Right lobe of liver (tissue), 6 donors: ENCODE results near the gene CAPN13. TPM values are rescaled to one million over a fixed set of nuclear protein-coding genes. Genes with fewer than 3 reads are reported as not detected.

Source experiments
- ATAC-seq, 4 donors: fragments of 200-7000 bp; cut with Tn5 transposase; one replicate each; pipeline ENCODE4 v1.9.1; 2020; ENCODE audit warnings: mild to moderate bottlenecking in 4 of 4, moderate library complexity in 4 of 4
- DNase-seq, 3 donors: peaks; one replicate each; pipeline ENCODE4 v3.0.0-alpha.2; 2020
- H3K27ac ChIP-seq, 3 donors: fragments of 200-600 bp; one replicate each; pipeline ENCODE4 v1.8.0; 2022
- H3K27me3 ChIP-seq, 2 donors: fragments of 200-600 bp; one replicate each; pipeline ENCODE4 v1.8.0; 2022
- H3K36me3 ChIP-seq, 4 donors: fragments of 200-600 bp; sonication (generic) in 1 of 4; one replicate each; pipeline versions ENCODE4 v1.5.1 to v1.8.0; 2017 to 2022; ENCODE audit warnings: control low read depth in 1 of 4
- H3K4me1 ChIP-seq, 4 donors: fragments of 200-600 bp; sonication (generic) in 1 of 4; one replicate each; pipeline versions ENCODE4 v1.5.1 to v1.8.0; 2017 to 2022; ENCODE audit warnings: control low read depth in 1 of 4
- H3K4me3 ChIP-seq, 3 donors: fragments of 200-600 bp; one replicate each; pipeline ENCODE4 v1.8.0; 2022
- H3K9me3 ChIP-seq, 4 donors: fragments of 200-600 bp; sonication (generic) in 1 of 4; one replicate each; pipeline versions ENCODE4 v1.5.1 to v1.8.0; 2017 to 2022; ENCODE audit warnings: control low read depth in 1 of 4
- POLR2A ChIP-seq: fragments of 450-650 bp; IDR thresholded peaks from one replicate; pipeline ENCODE4 v1.6.1; 2017; ENCODE audit warnings: antibody characterized with exemption, mild to moderate bottlenecking
- WGBS: methylation state at CpG from one replicate; pipeline ENCODE4 v1.1.6; 2018; ENCODE audit warnings: low coverage, low lambda C conversion rate; ENCODE audit not compliant: insufficient coverage; ENCODE audit errors: missing lambda C conversion rate; 5-methylcytosine and 5-hydroxymethylcytosine counted together
- intact Hi-C, 2 donors: fragments of 100-400 bp; cut with DNase I; formaldehyde crosslinking; loops; one replicate each; pipeline versions ENCODE4 v1.11.2 to v1.14.1; 2022
- total RNA-seq, 6 experiments: library from RNA; depleted of rRNA in 2 of 6; stranded (reverse); fragments of >200 nt in 2 of 6; fragmentation: NEBNext Ultra II Directional in 3 of 6; extraction: Animal tissue kit (Norgen Biotek cat#: 25700) in 3 of 6; gene quantifications; one replicate each; pipeline versions ENCODE4 v1.1.0 to v1.2.4, GENCODE V29; 2016 to 2023
- TF ChIP-seq, protein P1 (sequence below), 4 donors: fragments of 200-600 bp in 3 of 4; fragments of 450-650 bp in 1 of 4; IDR thresholded peaks; one replicate each; pipeline versions ENCODE4 v1.5.1 to v1.8.0; 2016 to 2022; ENCODE audit warnings: antibody characterized with exemption in 4 of 4, mild to moderate bottlenecking in 2 of 4
- donor health status: DM: no; HTN: yes; CAD: no.
- donor health status: DM: no; HTN: no; CAD: no.
- donor health status: DM: no; HTN: no; CAD: no.
- donor health status: DM: no; HTN: yes; CAD: no.
- donor health status: DM: no; HTN: yes; CAD: no.

The CAPN13 gene
- total RNA-seq, 6 experiments from 2014 or later: 0.09 to 3.8 (median 1.00) TPM; not detected in 2

DNA sequence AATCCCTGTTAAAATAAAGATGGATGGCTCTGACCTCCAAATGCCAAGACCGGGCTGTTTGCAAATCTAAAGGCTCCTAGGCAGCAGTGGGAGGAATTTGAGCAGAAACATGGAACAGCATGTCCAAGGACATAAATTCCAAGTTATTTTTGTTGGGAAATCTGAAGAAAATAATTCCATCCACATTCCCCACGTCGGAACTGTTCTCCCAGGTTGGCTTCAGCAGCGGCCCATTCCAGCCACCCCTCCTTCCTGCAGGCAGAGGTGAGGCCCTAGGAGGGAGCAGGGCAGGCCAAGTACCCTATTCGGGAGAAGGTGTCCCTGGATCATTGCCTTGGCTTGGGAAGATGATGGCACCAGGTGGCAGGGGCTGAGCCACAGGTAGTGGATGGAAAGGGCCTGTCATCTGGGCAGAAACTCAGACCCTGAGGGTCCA, 117.1 kb downstream of the CAPN13 start:
- no peak overlapping the region for H3K27ac ChIP-seq
- 67% methylated on average over 4 of the region's 5 CpGs for WGBS

GRCh38 chr2:30689496-30690125, 117.6 kb downstream of the CAPN13 start:
- Histone ChIP-seq H3K9me3 (no peaks in the 10 kb centered on the region), H3K27me3 (no peaks in the 10 kb centered on the region), H3K4me3 (no peak overlapping the region), H3K36me3 (no peaks in the 10 kb centered on the region), H3K27ac (no peak overlapping the region), H3K4me1 (no peaks in the 10 kb centered on the region)
- ATAC-seq (no peak), DNase-seq (peak in 1 of 3 donors; percentile 28)
- 25% methylated on average over 2 of the region's 6 CpGs for WGBS
- intact Hi-C loops: no loop called here
- TF ChIP-seq, protein P1, sequence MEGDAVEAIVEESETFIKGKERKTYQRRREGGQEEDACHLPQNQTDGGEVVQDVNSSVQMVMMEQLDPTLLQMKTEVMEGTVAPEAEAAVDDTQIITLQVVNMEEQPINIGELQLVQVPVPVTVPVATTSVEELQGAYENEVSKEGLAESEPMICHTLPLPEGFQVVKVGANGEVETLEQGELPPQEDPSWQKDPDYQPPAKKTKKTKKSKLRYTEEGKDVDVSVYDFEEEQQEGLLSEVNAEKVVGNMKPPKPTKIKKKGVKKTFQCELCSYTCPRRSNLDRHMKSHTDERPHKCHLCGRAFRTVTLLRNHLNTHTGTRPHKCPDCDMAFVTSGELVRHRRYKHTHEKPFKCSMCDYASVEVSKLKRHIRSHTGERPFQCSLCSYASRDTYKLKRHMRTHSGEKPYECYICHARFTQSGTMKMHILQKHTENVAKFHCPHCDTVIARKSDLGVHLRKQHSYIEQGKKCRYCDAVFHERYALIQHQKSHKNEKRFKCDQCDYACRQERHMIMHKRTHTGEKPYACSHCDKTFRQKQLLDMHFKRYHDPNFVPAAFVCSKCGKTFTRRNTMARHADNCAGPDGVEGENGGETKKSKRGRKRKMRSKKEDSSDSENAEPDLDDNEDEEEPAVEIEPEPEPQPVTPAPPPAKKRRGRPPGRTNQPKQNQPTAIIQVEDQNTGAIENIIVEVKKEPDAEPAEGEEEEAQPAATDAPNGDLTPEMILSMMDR (IDR thresholded peaks at IDR 0.05): no peak
- no peak for TF ChIP-seq POLR2A

More for the DNA sequence above, 117.1 kb downstream of the CAPN13 start:
- H3K36me3 ChIP-seq: no peaks in the 10 kb centered on the region
- TF ChIP-seq, protein P1 (IDR thresholded peaks at IDR 0.05): no peak
- TF ChIP-seq POLR2A: no peak
- H3K9me3 ChIP-seq: no peaks in the 10 kb centered on the region
- H3K27me3 ChIP-seq: no peaks in the 10 kb centered on the region
- DNase-seq: peak in 1 of 3 donors; percentile 38
- intact Hi-C loops: no loop called here
- H3K4me3 ChIP-seq: no peak overlapping the region
- no peak for ATAC-seq
- no peaks in the 10 kb centered on the region for H3K4me1 ChIP-seq

GRCh38 chr2:30688956-30689401, 118.3 kb downstream of the CAPN13 start:
- ATAC-seq (no peak), DNase-seq (peak in 1 of 3 donors; percentile 33)
- Histone ChIP-seq H3K4me3 (no peak overlapping the region), H3K9me3 (no peaks in the 10 kb centered on the region), H3K4me1 (no peaks in the 10 kb centered on the region), H3K27me3 (no peaks in the 10 kb centered on the region), H3K36me3 (no peaks in the 10 kb centered on the region), H3K27ac (no peak overlapping the region)
- intact Hi-C loops: no loop called here
- no CpG with 5 or more reads among the region's 4 CpGs for WGBS
- TF ChIP-seq, protein P1 (IDR thresholded peaks at IDR 0.05): no peak
- no peak for TF ChIP-seq POLR2A

DNA sequence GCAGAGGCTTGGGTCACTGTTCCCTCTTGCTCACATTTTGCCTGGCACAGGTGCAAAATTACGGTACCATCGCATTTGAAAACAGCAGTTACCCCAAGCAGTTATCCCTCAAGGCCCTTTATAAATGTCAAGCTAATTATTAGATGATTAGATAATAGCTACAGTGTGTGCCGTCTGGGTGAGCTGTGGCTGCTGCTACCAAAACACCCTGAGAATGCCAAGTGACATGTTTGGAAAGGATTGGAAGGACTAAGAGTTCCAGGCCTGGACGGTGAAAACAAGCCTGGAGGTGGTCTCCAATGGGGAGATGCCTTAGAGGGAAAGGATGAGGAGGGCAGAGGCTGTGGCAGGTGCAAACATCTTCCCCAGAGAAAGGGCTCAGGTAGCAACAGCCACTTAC, 120.6 kb downstream of the CAPN13 start:
- peak in 1 of 3 donors; percentile 16 for DNase-seq
- intact Hi-C loops: no loop called here
- TF ChIP-seq POLR2A: no peak
- TF ChIP-seq, protein P1 (IDR thresholded peaks at IDR 0.05): no peak

More for the DNA sequence above, 120.6 kb downstream of the CAPN13 start:
- Histone ChIP-seq H3K4me1 (no peaks in the 10 kb centered on the region), H3K27ac (no peak overlapping the region), H3K27me3 (no peaks in the 10 kb centered on the region), H3K4me3 (no peak overlapping the region), H3K36me3 (no peaks in the 10 kb centered on the region), H3K9me3 (no peaks in the 10 kb centered on the region)
- ATAC-seq: no peak
- WGBS: 82% methylated on average over 4 of the region's 4 CpGs
